Inflammatory macrophage (primary cell): ENCODE measurements around the gene NUFIP2.
"Not testable (repeated sequence)": the region's sequence is repeated elsewhere in the genome, so short reads cannot be mapped to it uniquely, and the experiment has no call there.

Source experiments
- DNase-seq, 2 donors: peaks; one replicate each; pipeline ENCODE4 v3.0.0-alpha.2; 2020 to 2022
- total RNA-seq, 18 experiments: gene quantifications; one replicate each; lab custom pipeline; 2026; ENCODE audit warnings: mixed read lengths in 6 of 18, inconsistent platforms in 2 of 18; lab: John Stamatoyannopoulos, UW

NUFIP2 gene
- 108 to 422 (median 231) reads per million in 18 experiments for total RNA-seq

- peak; percentile 100 for DNase-seq
Observed at GRCh38 chr17:29293890-29294579, at the start of gene NUFIP2. NUFIP2 (minus strand) TSS chr17:29294148; CDS start chr17:29294059, 89 bp downstream.

GRCh38 chr17:29342158-29342765, 48.3 kb upstream of the NUFIP2 start:
- DNase-seq = peak in 1 of 2 donors; percentile 5

- peak; percentile 42 to 48 for DNase-seq
Observed at GRCh38 chr17:29341726-29342125, 47.8 kb upstream of the NUFIP2 start.

GRCh38 chr17:29339016-29339415, 45.1 kb upstream of the NUFIP2 start:
- not testable (repeated sequence) for DNase-seq

- no peak for DNase-seq
Observed at GRCh38 chr17:29331708-29332085, 37.7 kb upstream of the NUFIP2 start.

GRCh38 chr17:29331075-29331707, 37.2 kb upstream of the NUFIP2 start:
- DNase-seq = no peak

- no peak for DNase-seq
Observed at GRCh38 chr17:29327412-29327811, 33.5 kb upstream of the NUFIP2 start.

GRCh38 chr17:29326023-29326813, 32.3 kb upstream of the NUFIP2 start:
- no peak for DNase-seq

GRCh38 chr17:29322363-29322762, 28.4 kb upstream of the NUFIP2 start:
- no peak for DNase-seq

- DNase-seq = peak; percentile 7 to 26
Observed at GRCh38 chr17:29303386-29303785, 9.4 kb upstream of the NUFIP2 start.

GRCh38 chr17:29299031-29299430, 5.1 kb upstream of the NUFIP2 start:
- no peak for DNase-seq

- no peak for DNase-seq
Observed at GRCh38 chr17:29295420-29295819, 1.5 kb upstream of the NUFIP2 start.

GRCh38 chr17:29294580-29294900, 592 bp upstream of the NUFIP2 start:
- DNase-seq = no peak

- DNase-seq = peak; percentile 59 to 73
Observed at GRCh38 chr17:29292992-29293889, 707 bp downstream of the NUFIP2 start.

GRCh38 chr17:29292071-29292991, 1.6 kb downstream of the NUFIP2 start:
- peak; percentile 39 to 57 for DNase-seq

GRCh38 chr17:29291163-29291752, 2.7 kb downstream of the NUFIP2 start:
- peak; percentile 71 to 87 for DNase-seq

- DNase-seq = no peak
Observed at GRCh38 chr17:29289852-29290251, 4.1 kb downstream of the NUFIP2 start.

- DNase-seq = no peak
Observed at GRCh38 chr17:29283961-29284360, 10.0 kb downstream of the NUFIP2 start.

- no peak for DNase-seq
Observed at GRCh38 chr17:29283496-29283895, 10.5 kb downstream of the NUFIP2 start.

- DNase-seq = no peak
Observed at GRCh38 chr17:29279397-29280070, 14.4 kb downstream of the NUFIP2 start.
